Panc1 (cell line): ENCODE data around the gene PODNL1. TPM values are rescaled to one million over a fixed set of nuclear protein-coding genes. Genes with fewer than 3 reads are reported as not detected.

Experiments used
- total RNA-seq: library from RNA; stranded (reverse); gene quantifications from one replicate; pipeline ENCODE4 v1.2.1, GENCODE V29; 2021; ENCODE audit not compliant: unreplicated experiment

Gene PODNL1
- total RNA-seq, 1 experiment from 2014 or later = 1.4 TPM

Other genes with a start within 250 kb of the PODNL1 start
- gene MRI1, start 173.9 kb downstream of the PODNL1 start, total RNA-seq = 19.5 TPM
- 97.2 TPM for gene C19orf53, start 164.0 kb downstream of the PODNL1 start, total RNA-seq
- 8.7 TPM for gene ZSWIM4, start 143.0 kb downstream of the PODNL1 start, total RNA-seq
- gene NANOS3, start 61.3 kb downstream of the PODNL1 start, total RNA-seq = 0.33 TPM
- 6.5 TPM for gene BRME1, start 32.3 kb downstream of the PODNL1 start, total RNA-seq
- 28.0 TPM for gene CC2D1A, start 32.2 kb downstream of the PODNL1 start, total RNA-seq
- gene DCAF15, start 14.1 kb upstream of the PODNL1 start, total RNA-seq = 38.8 TPM
- gene RFX1, start 67.9 kb upstream of the PODNL1 start, total RNA-seq = 15.2 TPM
- not detected for gene RLN3, start 89.7 kb upstream of the PODNL1 start, total RNA-seq
- gene IL27RA, start 93.3 kb upstream of the PODNL1 start, total RNA-seq = 10.2 TPM
- 0.54 TPM for gene PALM3, start 123.7 kb upstream of the PODNL1 start, total RNA-seq
- gene MISP3, start 134.4 kb upstream of the PODNL1 start, total RNA-seq = 1.5 TPM
- 0.28 TPM for gene C19orf67, start 147.4 kb upstream of the PODNL1 start, total RNA-seq
- gene SAMD1, start 152.3 kb upstream of the PODNL1 start, total RNA-seq = 82.0 TPM
- gene PRKACA, start 179.3 kb upstream of the PODNL1 start, total RNA-seq = 70.8 TPM
- 35.4 TPM for gene ASF1B, start 198.2 kb upstream of the PODNL1 start, total RNA-seq